HG02623 (cell line): Measurements from ENCODE around the gene PPP1R26.
"Not testable (repeated sequence)": the region's sequence is repeated elsewhere in the genome, so short reads cannot be mapped to it uniquely, and the experiment has no call there.

ENCODE experiments used
- ATAC-seq: cut with Tn5 transposase; IDR thresholded peaks from one replicate; pipeline ENCODE4 v1.9.1; 2021; ENCODE audit warnings: moderate library complexity; ENCODE audit not compliant: unreplicated experiment

The PPP1R26 gene

GRCh38 chr9:135504262-135505243, 25.0 kb downstream of the PPP1R26 start:
- no peak for ATAC-seq

GRCh38 chr9:135505406-135506187, 26.0 kb downstream of the PPP1R26 start:
- ATAC-seq = no peak

GRCh38 chr9:135506327-135507103, 26.9 kb downstream of the PPP1R26 start:
- no peak for ATAC-seq

- no peak for ATAC-seq
These were observed 27.8 kb downstream of the PPP1R26 start for GRCh38 chr9:135507104-135508035.

GRCh38 chr9:135508211-135508820, 28.7 kb downstream of the PPP1R26 start:
- ATAC-seq = no peak

- no peak for ATAC-seq
These were observed 29.9 kb downstream of the PPP1R26 start for GRCh38 chr9:135509458-135509857.

GRCh38 chr9:135512241-135512603, 32.6 kb downstream of the PPP1R26 start:
- ATAC-seq = no peak

- no peak for ATAC-seq
These were observed 33.3 kb downstream of the PPP1R26 start for GRCh38 chr9:135512904-135513303.

- ATAC-seq = no peak
These were observed 33.8 kb downstream of the PPP1R26 start for GRCh38 chr9:135513351-135513846.

- not testable (repeated sequence) for ATAC-seq
These were observed 34.3 kb downstream of the PPP1R26 start for GRCh38 chr9:135513906-135514305.

GRCh38 chr9:135514342-135515082, 34.9 kb downstream of the PPP1R26 start:
- ATAC-seq = no peak

- no peak for ATAC-seq
These were observed 35.7 kb downstream of the PPP1R26 start for GRCh38 chr9:135515083-135515951.

- ATAC-seq = no peak
These were observed 36.7 kb downstream of the PPP1R26 start for GRCh38 chr9:135516132-135516860.

GRCh38 chr9:135517407-135517822, 37.8 kb downstream of the PPP1R26 start:
- ATAC-seq = no peak

- no peak for ATAC-seq
These were observed 39.8 kb downstream of the PPP1R26 start for GRCh38 chr9:135519179-135519971.

- no peak for ATAC-seq
These were observed 41.5 kb downstream of the PPP1R26 start, which contains the start of gene LCN1 for GRCh38 chr9:135520916-135521607. TSS of gene LCN1 (plus strand) at chr9:135521440. CDS start at chr9:135521498, 58 bp downstream.
